ENCODE data around the gene IQGAP2. TPM values are rescaled to one million over a fixed set of nuclear protein-coding genes. Genes with fewer than 3 reads are reported as not detected.

IQGAP2 gene
- total RNA-seq, 1 experiment from 2014 or later: not detected

- Histone ChIP-seq H4K20me1 (ENCODE audit: insufficient read depth) (no peaks in the 10 kb centered on the region), H3K4me3 (no peak overlapping the region), H3K4me1 (replicated peaks; ENCODE audit: insufficient read depth) (no peaks in the 10 kb centered on the region), H3K4me2 (no peak overlapping the region), H3K36me3 (ENCODE audit: low read depth) (no peaks in the 10 kb centered on the region), H3K9me3 (ENCODE audit: insufficient read depth, low read depth) (no peaks in the 10 kb centered on the region), H3K9me2 (ENCODE audit: insufficient read depth) (no peaks in the 10 kb centered on the region), H2AFZ (no peak overlapping the region), H3K27ac (no peak overlapping the region), H3K79me2 (ENCODE audit: low read depth) (no peaks in the 10 kb centered on the region), H3K27me3 (ENCODE audit: insufficient read depth, low read depth) (peaks cover 6% of the 10 kb centered on the region; the same call in 1 of the 2 replicates), H3F3A (ENCODE audit: insufficient read depth, low read depth) (no peaks in the 10 kb centered on the region)
- ChIA-PET POLR2A (ENCODE audit: unreplicated experiment) (no interaction called here), CTCF (no interaction called here)
- no TSS peak for BruUV-seq (replicated peaks)
- TF ChIP-seq, protein P1, sequence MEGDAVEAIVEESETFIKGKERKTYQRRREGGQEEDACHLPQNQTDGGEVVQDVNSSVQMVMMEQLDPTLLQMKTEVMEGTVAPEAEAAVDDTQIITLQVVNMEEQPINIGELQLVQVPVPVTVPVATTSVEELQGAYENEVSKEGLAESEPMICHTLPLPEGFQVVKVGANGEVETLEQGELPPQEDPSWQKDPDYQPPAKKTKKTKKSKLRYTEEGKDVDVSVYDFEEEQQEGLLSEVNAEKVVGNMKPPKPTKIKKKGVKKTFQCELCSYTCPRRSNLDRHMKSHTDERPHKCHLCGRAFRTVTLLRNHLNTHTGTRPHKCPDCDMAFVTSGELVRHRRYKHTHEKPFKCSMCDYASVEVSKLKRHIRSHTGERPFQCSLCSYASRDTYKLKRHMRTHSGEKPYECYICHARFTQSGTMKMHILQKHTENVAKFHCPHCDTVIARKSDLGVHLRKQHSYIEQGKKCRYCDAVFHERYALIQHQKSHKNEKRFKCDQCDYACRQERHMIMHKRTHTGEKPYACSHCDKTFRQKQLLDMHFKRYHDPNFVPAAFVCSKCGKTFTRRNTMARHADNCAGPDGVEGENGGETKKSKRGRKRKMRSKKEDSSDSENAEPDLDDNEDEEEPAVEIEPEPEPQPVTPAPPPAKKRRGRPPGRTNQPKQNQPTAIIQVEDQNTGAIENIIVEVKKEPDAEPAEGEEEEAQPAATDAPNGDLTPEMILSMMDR (conservative IDR thresholded peaks at IDR 0.05): no peak
- no peak for TF ChIP-seq EZH2 (IDR thresholded peaks at IDR 0.05; ENCODE audit: low read depth)
- no peak for DNase-seq
- intact Hi-C loops (cut with micrococcal nuclease; ENCODE audit: unreplicated experiment): no loop called here
Observed at GRCh38 chr5:76590027-76590426, 186.9 kb downstream of the IQGAP2 start.

GRCh38 chr5:76591366-76591765, 188.3 kb downstream of the IQGAP2 start:
- Histone ChIP-seq H3K36me3 (ENCODE audit: low read depth) (no peaks in the 10 kb centered on the region), H2AFZ (no peak overlapping the region), H3K4me3 (no peak overlapping the region), H3K4me1 (replicated peaks; ENCODE audit: insufficient read depth) (no peaks in the 10 kb centered on the region), H4K20me1 (ENCODE audit: insufficient read depth) (no peaks in the 10 kb centered on the region), H3K4me2 (no peak overlapping the region), H3K79me2 (ENCODE audit: low read depth) (no peaks in the 10 kb centered on the region), H3K9me2 (ENCODE audit: insufficient read depth) (no peaks in the 10 kb centered on the region), H3F3A (ENCODE audit: insufficient read depth, low read depth) (no peaks in the 10 kb centered on the region), H3K27me3 (ENCODE audit: insufficient read depth, low read depth) (peaks cover 6% of the 10 kb centered on the region; the same call in 1 of the 2 replicates), H3K9me3 (ENCODE audit: insufficient read depth, low read depth) (no peaks in the 10 kb centered on the region), H3K27ac (no peak overlapping the region)
- BruUV-seq (replicated peaks): no TSS peak
- DNase-seq: no peak
- intact Hi-C loops (cut with micrococcal nuclease; ENCODE audit: unreplicated experiment): no loop called here
- no peak for TF ChIP-seq EZH2 (IDR thresholded peaks at IDR 0.05; ENCODE audit: low read depth)
- TF ChIP-seq, protein P1 (conservative IDR thresholded peaks at IDR 0.05): no peak
- ChIA-PET CTCF (no interaction called here), POLR2A (ENCODE audit: unreplicated experiment) (no interaction called here)

- H3K9me2 ChIP-seq (ENCODE audit: insufficient read depth): no peaks in the 10 kb centered on the region
- H3K4me2 ChIP-seq: no peak overlapping the region
- H3K9me3 ChIP-seq (ENCODE audit: insufficient read depth, low read depth): no peaks in the 10 kb centered on the region
- H2AFZ ChIP-seq: no peak overlapping the region
- no peaks in the 10 kb centered on the region for H3K79me2 ChIP-seq (ENCODE audit: low read depth)
- no peak for DNase-seq
- intact Hi-C loops (cut with micrococcal nuclease; ENCODE audit: unreplicated experiment): no loop called here
- no peak overlapping the region for H3K27ac ChIP-seq
- ChIA-PET POLR2A (ENCODE audit: unreplicated experiment) (no interaction called here), CTCF (no interaction called here)
- H4K20me1 ChIP-seq (ENCODE audit: insufficient read depth): no peaks in the 10 kb centered on the region
- no TSS peak for BruUV-seq (replicated peaks)
- H3K4me3 ChIP-seq: no peak overlapping the region
- TF ChIP-seq, protein P1 (conservative IDR thresholded peaks at IDR 0.05): no peak
- no peak for TF ChIP-seq EZH2 (IDR thresholded peaks at IDR 0.05; ENCODE audit: low read depth)
- no peaks in the 10 kb centered on the region for H3K4me1 ChIP-seq (replicated peaks; ENCODE audit: insufficient read depth)
- peaks cover 6% of the 10 kb centered on the region; the same call in 1 of the 2 replicates for H3K27me3 ChIP-seq (ENCODE audit: insufficient read depth, low read depth)
- H3K36me3 ChIP-seq (ENCODE audit: low read depth): no peaks in the 10 kb centered on the region
- H3F3A ChIP-seq (ENCODE audit: insufficient read depth, low read depth): no peaks in the 10 kb centered on the region
Observed at GRCh38 chr5:76592692-76593091, 189.6 kb downstream of the IQGAP2 start.
